Activated T-helper 1 cell treated with Interleukin-2 at 50 U/mL for 16 hours (primary cell): ENCODE data around the gene C1QTNF7.

Experiments
- DNase-seq: peaks from one replicate; pipeline ENCODE4 v3.0.0-alpha.2; 2020; ENCODE audit warnings: low read depth

Gene C1QTNF7

DNA sequence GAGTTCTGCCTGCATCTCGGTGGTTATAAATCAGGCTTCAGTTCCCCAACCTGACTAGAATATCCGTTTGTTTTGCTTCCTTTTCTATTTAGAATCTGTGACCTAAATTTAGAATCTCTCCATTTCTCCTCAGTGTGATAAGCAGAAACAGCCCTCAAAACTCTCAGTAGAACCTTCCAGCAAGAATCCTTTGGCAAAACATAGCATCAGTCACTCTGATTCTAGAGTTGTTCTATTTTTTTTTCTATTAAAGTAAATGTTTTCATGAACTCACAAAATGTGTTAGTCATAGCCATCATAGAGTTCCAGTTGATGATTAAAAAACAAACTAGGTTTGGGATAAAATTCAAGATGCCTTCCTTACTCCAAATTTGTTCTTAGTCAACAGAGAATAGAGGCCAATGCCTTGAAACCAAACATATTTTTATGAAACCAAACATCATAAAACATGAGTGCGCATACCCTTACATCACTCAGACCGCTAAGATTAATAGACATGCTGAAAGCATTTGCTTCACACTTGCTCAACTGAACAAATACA, 13.2 kb upstream of the C1QTNF7 start:
- no peak for DNase-seq

DNA sequence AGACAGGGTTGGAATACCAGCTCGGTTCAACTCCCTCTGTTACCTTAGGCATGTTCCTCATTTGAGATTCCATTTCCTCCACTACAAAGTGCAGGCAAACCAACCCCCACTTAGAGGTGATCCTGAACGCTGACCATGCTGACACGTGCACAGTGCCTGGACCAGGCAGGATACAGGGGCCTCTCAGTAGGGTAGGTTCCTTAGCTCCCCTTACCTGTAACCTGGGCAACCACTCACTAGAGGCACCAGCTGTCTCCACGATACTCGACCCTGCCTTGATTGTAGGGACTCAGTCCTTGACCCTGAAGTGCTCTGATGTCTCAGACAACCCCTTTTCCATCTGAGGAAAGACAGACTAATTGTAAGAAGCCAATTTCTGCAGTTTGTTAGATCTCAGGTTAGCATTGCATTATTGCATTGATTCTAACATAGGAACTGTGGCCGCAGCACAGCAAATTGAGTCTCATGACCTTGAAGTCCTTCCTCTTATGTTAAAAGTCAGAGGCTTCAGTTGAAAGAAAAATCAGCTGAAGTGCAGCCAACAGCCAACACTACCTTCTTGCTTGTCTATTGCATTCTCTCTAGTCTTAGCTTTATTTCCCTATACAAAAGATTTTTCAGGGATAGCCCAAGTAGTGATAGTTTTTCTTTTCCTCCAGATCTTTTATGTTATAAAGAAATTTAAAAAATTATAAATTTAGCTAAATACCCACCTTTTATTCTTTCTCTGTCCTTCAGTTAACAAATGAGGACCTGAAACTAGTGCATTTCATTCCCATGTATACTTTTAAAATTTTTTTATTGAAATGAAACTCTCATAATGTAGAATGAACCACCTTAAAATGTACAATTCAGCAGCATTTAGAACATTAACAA, 11.2 kb upstream of the C1QTNF7 start:
- no peak for DNase-seq

GRCh38 chr4:15417233-15417660, 10.6 kb upstream of the C1QTNF7 start:
- DNase-seq, result no peak

DNA sequence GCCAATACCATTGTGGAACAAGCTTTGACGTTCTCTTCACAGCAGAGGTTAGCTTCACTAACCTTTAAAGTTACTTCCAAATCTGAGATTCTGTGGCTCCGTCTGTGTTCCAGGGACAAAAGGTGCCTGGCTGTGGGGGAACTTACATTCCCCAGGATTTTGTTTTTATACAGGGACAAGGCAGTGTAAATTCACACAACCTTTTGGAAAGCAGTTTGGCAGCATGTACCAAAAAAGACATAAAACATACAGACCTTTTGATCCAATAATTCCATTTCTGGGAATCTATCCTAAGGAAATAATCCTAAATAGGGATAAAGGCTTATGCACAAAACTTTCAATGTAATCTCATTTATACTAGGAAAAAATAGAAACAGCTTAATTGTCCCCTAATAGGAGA, 8.9 kb upstream of the C1QTNF7 start:
- no peak for DNase-seq

GRCh38 chr4:15420642-15421041, 7.2 kb upstream of the C1QTNF7 start:
- no peak for DNase-seq

- DNase-seq, result no peak
These were observed 4.5 kb upstream of the C1QTNF7 start for GRCh38 chr4:15423285-15423711.

GRCh38 chr4:15425520-15425919, 2.3 kb upstream of the C1QTNF7 start:
- no peak for DNase-seq

DNA sequence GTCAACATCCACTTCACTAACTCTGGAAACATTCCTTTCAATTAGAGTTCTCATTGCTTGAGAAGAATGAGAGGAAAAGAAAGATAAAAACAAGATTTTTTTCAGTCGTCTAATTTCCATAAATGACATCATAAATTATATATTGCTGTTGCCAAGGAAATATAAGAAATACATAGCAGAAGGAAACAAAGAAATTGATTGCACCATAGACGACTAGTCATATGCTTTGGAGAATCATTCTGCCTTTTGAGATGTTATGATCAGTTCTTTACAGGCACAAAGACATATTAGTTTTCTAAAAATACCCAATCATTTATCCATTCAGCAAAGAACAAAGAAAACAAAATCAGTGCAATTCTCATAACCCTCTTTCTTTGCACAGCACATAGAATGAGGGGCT, 672 bp upstream of the C1QTNF7 start:
- no peak for DNase-seq

- DNase-seq, result no peak
These were observed 778 bp downstream of the C1QTNF7 start for GRCh38 chr4:15428611-15429010.

- DNase-seq, result no peak
These were observed 6.3 kb downstream of the C1QTNF7 start for GRCh38 chr4:15434091-15434490.

GRCh38 chr4:15434676-15435075, 6.8 kb downstream of the C1QTNF7 start:
- DNase-seq, result no peak

DNA sequence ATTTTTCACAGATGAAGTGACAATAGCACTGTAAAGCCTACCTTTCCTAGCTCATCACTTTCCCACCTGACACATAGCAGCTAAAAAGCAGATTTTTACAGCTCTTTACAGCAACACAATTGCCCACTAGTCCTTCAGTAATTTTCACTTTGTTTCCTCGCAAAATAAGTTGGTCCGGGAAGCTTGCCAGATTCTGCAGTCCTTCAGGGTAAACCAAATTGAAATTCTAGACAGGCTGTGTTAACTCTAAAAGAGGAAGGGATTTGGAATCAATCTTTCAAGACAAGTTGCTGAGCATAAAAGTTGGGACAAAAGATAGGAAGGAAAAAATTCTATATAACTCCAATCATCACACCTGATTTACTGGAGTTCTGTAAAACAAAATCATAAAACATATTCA, 8.7 kb downstream of the C1QTNF7 start:
- DNase-seq, result no peak

- no peak for DNase-seq
These were observed 11.2 kb downstream of the C1QTNF7 start for GRCh38 chr4:15438939-15439524.

- DNase-seq, result no peak
These were observed 15.7 kb downstream of the C1QTNF7 start for GRCh38 chr4:15443371-15444160.

DNA sequence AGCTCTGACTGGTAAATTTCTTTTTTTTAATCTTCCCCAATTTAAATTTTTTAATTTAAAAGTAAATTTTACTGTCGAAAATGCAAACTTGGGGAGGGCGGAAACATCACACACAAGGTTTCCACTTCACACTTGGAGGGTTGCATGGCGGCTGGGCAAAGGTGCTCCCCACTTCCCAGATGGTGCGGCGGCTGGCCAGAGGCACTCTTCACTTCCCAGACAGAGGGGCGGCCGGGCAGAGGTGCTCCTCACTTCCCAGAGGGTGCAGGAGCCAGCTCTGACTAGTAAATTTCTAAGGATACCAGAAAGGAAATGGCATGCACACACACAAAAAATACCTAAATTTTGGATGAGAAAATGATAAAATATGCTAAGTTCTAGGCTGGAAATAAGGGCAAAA, 16.4 kb downstream of the C1QTNF7 start:
- DNase-seq, result no peak

- DNase-seq, result no peak
These were observed 17.2 kb downstream of the C1QTNF7 start for GRCh38 chr4:15444879-15445547.

DNA sequence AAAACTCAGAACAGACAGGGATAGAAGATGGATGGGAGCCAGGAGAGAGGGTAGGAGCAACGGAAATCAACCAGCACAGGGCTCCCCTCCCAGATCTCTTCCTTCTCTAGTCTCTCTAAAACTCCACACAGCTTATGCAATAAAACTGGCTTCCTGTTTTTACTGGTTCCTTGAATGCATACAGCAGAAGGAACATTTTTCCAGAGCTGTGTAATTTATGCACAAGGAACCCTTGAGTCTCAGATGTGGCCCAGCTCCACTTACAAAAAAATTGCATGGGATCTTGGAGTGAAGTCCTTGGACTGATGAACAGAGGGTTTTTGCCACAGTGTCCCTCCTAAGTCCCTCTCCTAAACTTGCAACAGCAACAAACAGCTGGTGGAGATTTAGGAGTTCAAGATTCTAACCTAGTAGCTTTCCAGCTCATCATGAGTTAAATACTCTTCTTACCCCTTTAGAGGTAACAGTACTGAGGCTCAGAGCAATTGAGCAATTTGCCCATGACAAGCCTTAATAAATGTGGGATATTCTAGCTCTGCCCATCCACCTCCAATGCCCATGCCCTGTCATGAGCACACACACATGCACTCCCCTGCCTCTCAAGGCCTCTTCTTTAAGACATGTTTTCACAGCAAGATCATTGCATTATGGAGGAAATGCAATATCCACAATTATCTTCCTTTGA, 23.5 kb downstream of the C1QTNF7 start:
- no peak for DNase-seq

DNA sequence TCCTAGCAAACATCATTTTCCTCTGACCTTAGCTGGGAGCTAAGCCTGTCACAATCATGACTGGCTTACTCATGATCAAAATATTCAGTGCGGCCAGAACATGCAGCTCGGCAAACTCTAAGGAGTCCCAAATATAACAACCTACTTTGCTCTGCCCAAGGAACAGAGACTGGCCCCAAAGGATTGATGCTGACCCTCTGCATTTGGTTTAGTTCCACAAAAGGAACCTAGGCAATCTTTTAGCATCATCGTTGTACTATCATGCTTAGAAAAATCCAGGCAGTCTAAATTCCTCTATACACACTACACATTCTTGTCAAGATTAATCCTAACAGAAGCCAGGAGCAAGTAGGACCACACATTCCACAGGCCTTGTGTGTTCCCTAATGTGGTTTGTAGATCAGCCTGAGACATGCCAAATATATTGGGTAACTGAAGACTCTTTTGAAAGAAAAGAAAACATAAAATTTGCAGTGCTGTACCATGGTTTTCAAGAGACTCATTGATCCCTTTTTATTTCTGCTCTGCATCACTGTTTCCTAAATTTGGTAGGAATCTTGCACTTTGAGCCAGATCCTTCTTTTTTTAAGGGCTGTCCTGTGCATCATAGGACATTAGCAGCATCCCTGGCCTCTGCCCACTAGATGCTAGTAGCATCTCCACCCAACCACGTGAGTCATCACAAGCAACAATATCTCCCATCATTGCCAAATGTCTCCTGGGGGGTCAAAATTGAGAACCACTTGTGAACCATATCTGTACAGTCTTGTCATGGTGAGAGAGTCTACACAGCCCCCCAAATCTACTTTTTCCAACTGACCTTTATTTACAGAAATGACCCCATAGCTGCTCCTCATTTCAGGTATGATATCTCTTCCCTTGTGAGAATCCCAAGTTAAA, 24.3 kb downstream of the C1QTNF7 start:
- no peak for DNase-seq

GRCh38 chr4:15455290-15455689, 27.5 kb downstream of the C1QTNF7 start:
- DNase-seq, result no peak
